Esophagus muscularis mucosa (tissue), 4 donors: Measurements from ENCODE around the gene COX6A1. TPM values are rescaled to one million over a fixed set of nuclear protein-coding genes. Genes with fewer than 3 reads are reported as not detected.

Experiments
- DNase-seq: peaks from one replicate; pipeline ENCODE4 v3.0.0-alpha.2; 2017; ENCODE audit errors: extremely low spot score
- H3K27ac ChIP-seq, 4 donors: fragments of 200-600 bp; sonication (generic); replicated peaks in 1 of 4; 1 replicate in 3 of 4; 2 replicates in 1 of 4; pipeline ENCODE4 v1.5.1; 2016 to 2019; ENCODE audit warnings: mild to moderate bottlenecking in 1 of 4
- H3K27me3 ChIP-seq, 4 donors: fragments of 200-600 bp; sonication (generic); one replicate each; pipeline versions ENCODE4 v1.5.1 to v1.6.0; 2016 to 2019
- H3K36me3 ChIP-seq, 4 donors: fragments of 200-600 bp; sonication (generic); one replicate each; pipeline ENCODE4 v1.5.1; 2016 to 2019
- H3K4me1 ChIP-seq, 4 donors: fragments of 200-600 bp; sonication (generic); one replicate each; pipeline ENCODE4 v1.5.1; 2016 to 2019
- H3K4me3 ChIP-seq, 4 donors: fragments of 200-600 bp; sonication (generic); 1 replicate in 2 of 4; 2 replicates in 2 of 4; pipeline ENCODE4 v1.5.1; 2016 to 2019; ENCODE audit warnings: mild to moderate bottlenecking in 4 of 4, moderate library complexity in 1 of 4
- H3K9me3 ChIP-seq, 4 donors: fragments of 200-600 bp; sonication (generic); 1 replicate in 3 of 4; 2 replicates in 1 of 4; pipeline ENCODE4 v1.5.1; 2016 to 2019
- EP300 ChIP-seq: sonication (generic); formaldehyde crosslinking; IDR thresholded peaks from one replicate; pipeline ENCODE4 v1.6.1; 2017; ENCODE audit warnings: antibody characterized with exemption
- POLR2A ChIP-seq: fragments of 450-650 bp; IDR thresholded peaks from one replicate; pipeline ENCODE4 v1.6.1; 2017; ENCODE audit warnings: antibody characterized with exemption, moderate library complexity, mild to moderate bottlenecking, low read depth
- POLR2AphosphoS5 ChIP-seq, 2 donors: sonication (generic); formaldehyde crosslinking; IDR thresholded peaks; one replicate each; pipeline ENCODE4 v1.6.1; 2017; ENCODE audit warnings: antibody characterized with exemption in 2 of 2
- whole genome bisulfite sequencing: methylation state at CpG from one replicate; pipeline ENCODE4 v1.1.5; 2018; 5-methylcytosine and 5-hydroxymethylcytosine counted together
- intact Hi-C: fragments of 100-400 bp; cut with DNase I; formaldehyde crosslinking; loops from one replicate; pipeline ENCODE4 v1.15.1; 2023
- total RNA-seq, 4 donors: library from RNA; depleted of rRNA; stranded (reverse); fragments of >200 nt; gene quantifications; one replicate each; pipeline versions ENCODE4 v1.1.0 to v1.2.1, GENCODE V29; 2016
- TF ChIP-seq, protein P1 (sequence below), 3 experiments: fragments of 200-600 bp in 2 of 3; fragments of 450-650 bp in 1 of 3; sonication (generic) in 2 of 3; IDR thresholded peaks; one replicate each; pipeline ENCODE4 v1.5.1; 2017 to 2019; ENCODE audit warnings: antibody characterized with exemption in 3 of 3, mild to moderate bottlenecking in 2 of 3, moderate library complexity in 1 of 3

The COX6A1 gene
- total RNA-seq, 4 donors from 2014 or later = 499 to 689 (median 548) TPM

GRCh38 chr12:120463712-120464111 lies 25.8 kb downstream of the COX6A1 start:
- Histone ChIP-seq H3K27ac (no peak overlapping the region), H3K27me3 (no peaks in the 10 kb centered on the region), H3K9me3 (no peaks in the 10 kb centered on the region), H3K4me1 (peaks cover 21 to 32% (median 28%) of the 10 kb centered on the region in 4 donors), H3K36me3 (peaks cover 47 to 89% (median 75%) of the 10 kb centered on the region in 4 donors), H3K4me3 (no peak overlapping the region)
- no peak for DNase-seq
- TF ChIP-seq, protein P1, sequence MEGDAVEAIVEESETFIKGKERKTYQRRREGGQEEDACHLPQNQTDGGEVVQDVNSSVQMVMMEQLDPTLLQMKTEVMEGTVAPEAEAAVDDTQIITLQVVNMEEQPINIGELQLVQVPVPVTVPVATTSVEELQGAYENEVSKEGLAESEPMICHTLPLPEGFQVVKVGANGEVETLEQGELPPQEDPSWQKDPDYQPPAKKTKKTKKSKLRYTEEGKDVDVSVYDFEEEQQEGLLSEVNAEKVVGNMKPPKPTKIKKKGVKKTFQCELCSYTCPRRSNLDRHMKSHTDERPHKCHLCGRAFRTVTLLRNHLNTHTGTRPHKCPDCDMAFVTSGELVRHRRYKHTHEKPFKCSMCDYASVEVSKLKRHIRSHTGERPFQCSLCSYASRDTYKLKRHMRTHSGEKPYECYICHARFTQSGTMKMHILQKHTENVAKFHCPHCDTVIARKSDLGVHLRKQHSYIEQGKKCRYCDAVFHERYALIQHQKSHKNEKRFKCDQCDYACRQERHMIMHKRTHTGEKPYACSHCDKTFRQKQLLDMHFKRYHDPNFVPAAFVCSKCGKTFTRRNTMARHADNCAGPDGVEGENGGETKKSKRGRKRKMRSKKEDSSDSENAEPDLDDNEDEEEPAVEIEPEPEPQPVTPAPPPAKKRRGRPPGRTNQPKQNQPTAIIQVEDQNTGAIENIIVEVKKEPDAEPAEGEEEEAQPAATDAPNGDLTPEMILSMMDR (IDR thresholded peaks at IDR 0.05) = no peak
- TF ChIP-seq EP300 = no peak
- TF ChIP-seq POLR2AphosphoS5 (IDR thresholded peaks at IDR 0.05) = no peak
- no peak for TF ChIP-seq POLR2A
- intact Hi-C loops = no loop called here
- WGBS = 80% methylated on average over 5 of the region's 5 CpGs

GRCh38 chr12:120465756-120466155 lies 27.8 kb downstream of the COX6A1 start:
- H3K36me3 ChIP-seq = peaks cover 33 to 69% (median 55%) of the 10 kb centered on the region in 4 donors
- H3K4me3 ChIP-seq = no peak overlapping the region
- DNase-seq = no peak
- H3K27me3 ChIP-seq = no peaks in the 10 kb centered on the region
- 43% methylated on average over 5 of the region's 5 CpGs for WGBS
- TF ChIP-seq POLR2AphosphoS5 (IDR thresholded peaks at IDR 0.05) (no peak), POLR2A (no peak), EP300 (no peak)
- TF ChIP-seq, protein P1 (IDR thresholded peaks at IDR 0.05) = no peak
- H3K9me3 ChIP-seq = no peaks in the 10 kb centered on the region
- peaks cover 27 to 43% (median 38%) of the 10 kb centered on the region in 4 donors for H3K4me1 ChIP-seq
- no peak overlapping the region for H3K27ac ChIP-seq
- intact Hi-C loops = no loop called here

- Histone ChIP-seq H3K27me3 (no peaks in the 10 kb centered on the region), H3K36me3 (peaks cover 24 to 59% (median 48%) of the 10 kb centered on the region in 4 donors), H3K27ac (peak overlapping the region in 1 of 4 donors; percentile 11), H3K4me3 (no peak overlapping the region), H3K9me3 (no peaks in the 10 kb centered on the region), H3K4me1 (peaks cover 27 to 51% (median 44%) of the 10 kb centered on the region in 4 donors)
- 49% methylated on average over 8 of the region's 8 CpGs for WGBS
- intact Hi-C loops = no loop called here
- no peak for DNase-seq
- no peak for TF ChIP-seq POLR2A
- TF ChIP-seq, protein P1 (IDR thresholded peaks at IDR 0.05) = peak; percentile 37 to 54 (median 48)
Measured at GRCh38 chr12:120466560-120467315, 28.8 kb downstream of the COX6A1 start.

GRCh38 chr12:120467439-120467838 lies 29.5 kb downstream of the COX6A1 start:
- no peaks in the 10 kb centered on the region for H3K9me3 ChIP-seq
- no peak overlapping the region for H3K4me3 ChIP-seq
- H3K36me3 ChIP-seq = peaks cover 17 to 52% (median 41%) of the 10 kb centered on the region in 4 donors
- peaks cover 27 to 51% (median 44%) of the 10 kb centered on the region in 4 donors for H3K4me1 ChIP-seq
- intact Hi-C loops = no loop called here
- DNase-seq = no peak
- 94% methylated on average over 6 of the region's 6 CpGs for WGBS
- TF ChIP-seq, protein P1 (IDR thresholded peaks at IDR 0.05) = no peak
- no peak for TF ChIP-seq POLR2AphosphoS5 (IDR thresholded peaks at IDR 0.05)
- TF ChIP-seq POLR2A = no peak
- no peaks in the 10 kb centered on the region for H3K27me3 ChIP-seq
- peak overlapping the region in 1 of 4 donors; percentile 11 for H3K27ac ChIP-seq
